A549 (cell line): ENCODE results near the gene GORASP1.

ENCODE experiments used
- BHLHE40 ChIP-seq: IDR thresholded peaks from 2 replicates; pipeline ENCODE4 v1.6.1; 2012; ENCODE audit warnings: low read depth, low read length, inconsistent platforms
- EP300 ChIP-seq, 2 experiments: fragments of >200 bp; sonication (Bioruptor Twin); formaldehyde crosslinking; IDR thresholded peaks; 2 replicates in 1 of 2; 3 replicates in 1 of 2; pipeline ENCODE4 v1.6.1; 2016 to 2017
- KDM1A ChIP-seq: fragments of 200-600 bp; sonication (generic); IDR thresholded peaks from 2 replicates; pipeline ENCODE4 v1.6.1; 2016; ENCODE audit warnings: low read depth, mild to moderate bottlenecking
- KDM5A ChIP-seq: fragments of 200-600 bp; sonication (generic); IDR thresholded peaks from 2 replicates; pipeline ENCODE4 v1.6.1; 2016; ENCODE audit warnings: antibody characterized with exemption, mild to moderate bottlenecking
- MAX ChIP-seq: IDR thresholded peaks from 2 replicates; pipeline ENCODE4 v1.6.1; 2012
- POLR2A ChIP-seq: IDR thresholded peaks from 2 replicates; pipeline ENCODE4 v1.6.1; 2012; ENCODE audit warnings: mild to moderate bottlenecking, low read length
- RAD21 ChIP-seq, 2 experiments: fragments of >200 bp in 1 of 2; sonication (Bioruptor Twin) in 1 of 2; formaldehyde crosslinking in 1 of 2; IDR thresholded peaks in 1 of 2; conservative IDR thresholded peaks in 1 of 2; 2 replicates in 1 of 2; 3 replicates in 1 of 2; pipeline ENCODE4 v1.6.1; 2012 to 2018; ENCODE audit warnings: inconsistent platforms in 1 of 2
- SREBF2 ChIP-seq: fragments of 450-650 bp; IDR thresholded peaks from 2 replicates; pipeline ENCODE4 v1.6.1; 2014; ENCODE audit warnings: mild to moderate bottlenecking, moderate library complexity
- TF ChIP-seq, protein P1 (sequence below): fragments of 200-600 bp; sonication (generic); IDR thresholded peaks from 2 replicates; pipeline ENCODE4 v1.6.1; 2016; ENCODE audit warnings: antibody characterized with exemption, mild to moderate bottlenecking, moderate library complexity
- TF ChIP-seq, protein P2 (sequence below): fragments of >200 bp; sonication (Bioruptor Twin); formaldehyde crosslinking; IDR thresholded peaks from 3 replicates; pipeline ENCODE4 v1.5.1; 2016

- TF ChIP-seq, protein P1, sequence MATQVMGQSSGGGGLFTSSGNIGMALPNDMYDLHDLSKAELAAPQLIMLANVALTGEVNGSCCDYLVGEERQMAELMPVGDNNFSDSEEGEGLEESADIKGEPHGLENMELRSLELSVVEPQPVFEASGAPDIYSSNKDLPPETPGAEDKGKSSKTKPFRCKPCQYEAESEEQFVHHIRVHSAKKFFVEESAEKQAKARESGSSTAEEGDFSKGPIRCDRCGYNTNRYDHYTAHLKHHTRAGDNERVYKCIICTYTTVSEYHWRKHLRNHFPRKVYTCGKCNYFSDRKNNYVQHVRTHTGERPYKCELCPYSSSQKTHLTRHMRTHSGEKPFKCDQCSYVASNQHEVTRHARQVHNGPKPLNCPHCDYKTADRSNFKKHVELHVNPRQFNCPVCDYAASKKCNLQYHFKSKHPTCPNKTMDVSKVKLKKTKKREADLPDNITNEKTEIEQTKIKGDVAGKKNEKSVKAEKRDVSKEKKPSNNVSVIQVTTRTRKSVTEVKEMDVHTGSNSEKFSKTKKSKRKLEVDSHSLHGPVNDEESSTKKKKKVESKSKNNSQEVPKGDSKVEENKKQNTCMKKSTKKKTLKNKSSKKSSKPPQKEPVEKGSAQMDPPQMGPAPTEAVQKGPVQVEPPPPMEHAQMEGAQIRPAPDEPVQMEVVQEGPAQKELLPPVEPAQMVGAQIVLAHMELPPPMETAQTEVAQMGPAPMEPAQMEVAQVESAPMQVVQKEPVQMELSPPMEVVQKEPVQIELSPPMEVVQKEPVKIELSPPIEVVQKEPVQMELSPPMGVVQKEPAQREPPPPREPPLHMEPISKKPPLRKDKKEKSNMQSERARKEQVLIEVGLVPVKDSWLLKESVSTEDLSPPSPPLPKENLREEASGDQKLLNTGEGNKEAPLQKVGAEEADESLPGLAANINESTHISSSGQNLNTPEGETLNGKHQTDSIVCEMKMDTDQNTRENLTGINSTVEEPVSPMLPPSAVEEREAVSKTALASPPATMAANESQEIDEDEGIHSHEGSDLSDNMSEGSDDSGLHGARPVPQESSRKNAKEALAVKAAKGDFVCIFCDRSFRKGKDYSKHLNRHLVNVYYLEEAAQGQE, result no peak
- no peak for TF ChIP-seq EP300 (IDR thresholded peaks at IDR 0.05)
- no peak for TF ChIP-seq RAD21 (conservative IDR thresholded peaks at IDR 0.05 in 1 of 2, IDR thresholded peaks at IDR 0.05 in 1 of 2)
- TF ChIP-seq, protein P2, sequence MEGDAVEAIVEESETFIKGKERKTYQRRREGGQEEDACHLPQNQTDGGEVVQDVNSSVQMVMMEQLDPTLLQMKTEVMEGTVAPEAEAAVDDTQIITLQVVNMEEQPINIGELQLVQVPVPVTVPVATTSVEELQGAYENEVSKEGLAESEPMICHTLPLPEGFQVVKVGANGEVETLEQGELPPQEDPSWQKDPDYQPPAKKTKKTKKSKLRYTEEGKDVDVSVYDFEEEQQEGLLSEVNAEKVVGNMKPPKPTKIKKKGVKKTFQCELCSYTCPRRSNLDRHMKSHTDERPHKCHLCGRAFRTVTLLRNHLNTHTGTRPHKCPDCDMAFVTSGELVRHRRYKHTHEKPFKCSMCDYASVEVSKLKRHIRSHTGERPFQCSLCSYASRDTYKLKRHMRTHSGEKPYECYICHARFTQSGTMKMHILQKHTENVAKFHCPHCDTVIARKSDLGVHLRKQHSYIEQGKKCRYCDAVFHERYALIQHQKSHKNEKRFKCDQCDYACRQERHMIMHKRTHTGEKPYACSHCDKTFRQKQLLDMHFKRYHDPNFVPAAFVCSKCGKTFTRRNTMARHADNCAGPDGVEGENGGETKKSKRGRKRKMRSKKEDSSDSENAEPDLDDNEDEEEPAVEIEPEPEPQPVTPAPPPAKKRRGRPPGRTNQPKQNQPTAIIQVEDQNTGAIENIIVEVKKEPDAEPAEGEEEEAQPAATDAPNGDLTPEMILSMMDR, result no peak
- no peak for TF ChIP-seq KDM5A
- TF ChIP-seq BHLHE40, result no peak
- TF ChIP-seq MAX, result no peak
- no peak for TF ChIP-seq POLR2A
- TF ChIP-seq KDM1A, result no peak
- no peak for TF ChIP-seq SREBF2
Observed at GRCh38 chr3:39100500-39100886, 6.9 kb downstream of the GORASP1 start.
